GM12892 (cell line): ENCODE data around the gene PGBD1.

Source experiments
- POLR2A ChIP-seq: IDR thresholded peaks from 2 replicates; pipeline ENCODE4 v1.6.1; 2011; ENCODE audit warnings: low read depth, low read length, control low read depth
- POLR2AphosphoS5 ChIP-seq: IDR thresholded peaks from 2 replicates; pipeline ENCODE4 v1.6.1; 2011; ENCODE audit warnings: low read depth, low read length, control low read depth

DNA sequence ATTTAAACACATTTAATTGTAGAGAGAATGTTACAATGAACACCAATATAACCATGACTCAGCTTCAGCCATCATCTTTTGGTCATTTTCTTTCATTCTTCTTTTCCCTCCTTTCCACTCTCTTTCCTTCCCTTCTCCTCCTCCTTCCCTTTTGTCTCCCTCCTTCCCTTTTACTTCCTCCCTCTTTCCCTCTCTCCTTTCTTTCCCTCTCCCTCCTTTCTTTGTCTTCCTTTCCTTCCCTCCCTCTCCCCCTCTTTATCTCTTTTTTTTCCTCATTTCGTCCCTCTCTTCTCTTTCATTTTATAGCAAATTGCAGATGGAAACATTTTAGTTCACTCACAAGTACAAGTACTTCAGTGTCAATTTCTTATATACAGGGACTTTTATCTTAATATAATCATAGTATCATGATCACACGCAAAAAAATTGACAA lies 70.1 kb downstream of the PGBD1 start:
- no peak for TF ChIP-seq POLR2A
- no peak for TF ChIP-seq POLR2AphosphoS5
